ENCODE data around the gene TAF7L. TPM values are rescaled to one million over a fixed set of nuclear protein-coding genes. Genes with fewer than 3 reads are reported as not detected.

TAF7L gene
- total RNA-seq, 4 donors from 2014 or later = 0.24 to 0.63 TPM; not detected in 2

DNA sequence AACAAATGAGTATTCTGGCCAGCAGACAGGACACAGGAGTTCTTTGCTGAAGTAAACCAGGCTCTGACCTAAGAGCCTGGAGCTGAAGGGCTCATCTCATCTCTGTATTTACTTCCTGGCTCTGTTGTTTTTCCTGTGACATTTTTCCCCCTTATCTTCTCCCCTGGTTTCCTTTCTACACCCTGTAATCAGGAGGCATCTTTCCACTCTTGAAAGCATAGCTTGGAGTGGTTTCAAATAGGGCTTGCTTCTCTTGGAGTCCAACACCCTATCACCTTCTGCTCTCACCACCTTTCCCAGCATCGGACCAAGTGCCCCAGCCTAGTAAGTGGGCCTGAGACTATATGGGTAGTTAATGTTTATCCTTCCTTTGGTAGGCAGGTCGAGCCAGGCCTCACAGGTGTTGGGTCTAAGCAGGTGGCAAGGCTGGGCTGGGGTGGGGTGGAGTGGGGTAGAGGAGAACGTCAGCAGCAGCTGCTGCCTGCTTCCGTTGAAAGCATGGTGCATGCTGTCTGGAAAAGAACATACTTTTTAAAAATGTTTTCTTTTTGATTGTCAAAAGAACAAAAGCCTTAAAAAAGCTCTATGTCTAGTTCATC lies 70.4 kb downstream of the TAF7L start:
- ATAC-seq (ENCODE audit: low FRiP score) = no peak
- no peak for DNase-seq (ENCODE audit: low spot score)
- TF ChIP-seq, protein P1, sequence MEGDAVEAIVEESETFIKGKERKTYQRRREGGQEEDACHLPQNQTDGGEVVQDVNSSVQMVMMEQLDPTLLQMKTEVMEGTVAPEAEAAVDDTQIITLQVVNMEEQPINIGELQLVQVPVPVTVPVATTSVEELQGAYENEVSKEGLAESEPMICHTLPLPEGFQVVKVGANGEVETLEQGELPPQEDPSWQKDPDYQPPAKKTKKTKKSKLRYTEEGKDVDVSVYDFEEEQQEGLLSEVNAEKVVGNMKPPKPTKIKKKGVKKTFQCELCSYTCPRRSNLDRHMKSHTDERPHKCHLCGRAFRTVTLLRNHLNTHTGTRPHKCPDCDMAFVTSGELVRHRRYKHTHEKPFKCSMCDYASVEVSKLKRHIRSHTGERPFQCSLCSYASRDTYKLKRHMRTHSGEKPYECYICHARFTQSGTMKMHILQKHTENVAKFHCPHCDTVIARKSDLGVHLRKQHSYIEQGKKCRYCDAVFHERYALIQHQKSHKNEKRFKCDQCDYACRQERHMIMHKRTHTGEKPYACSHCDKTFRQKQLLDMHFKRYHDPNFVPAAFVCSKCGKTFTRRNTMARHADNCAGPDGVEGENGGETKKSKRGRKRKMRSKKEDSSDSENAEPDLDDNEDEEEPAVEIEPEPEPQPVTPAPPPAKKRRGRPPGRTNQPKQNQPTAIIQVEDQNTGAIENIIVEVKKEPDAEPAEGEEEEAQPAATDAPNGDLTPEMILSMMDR (IDR thresholded peaks at IDR 0.05) = no peak

DNA sequence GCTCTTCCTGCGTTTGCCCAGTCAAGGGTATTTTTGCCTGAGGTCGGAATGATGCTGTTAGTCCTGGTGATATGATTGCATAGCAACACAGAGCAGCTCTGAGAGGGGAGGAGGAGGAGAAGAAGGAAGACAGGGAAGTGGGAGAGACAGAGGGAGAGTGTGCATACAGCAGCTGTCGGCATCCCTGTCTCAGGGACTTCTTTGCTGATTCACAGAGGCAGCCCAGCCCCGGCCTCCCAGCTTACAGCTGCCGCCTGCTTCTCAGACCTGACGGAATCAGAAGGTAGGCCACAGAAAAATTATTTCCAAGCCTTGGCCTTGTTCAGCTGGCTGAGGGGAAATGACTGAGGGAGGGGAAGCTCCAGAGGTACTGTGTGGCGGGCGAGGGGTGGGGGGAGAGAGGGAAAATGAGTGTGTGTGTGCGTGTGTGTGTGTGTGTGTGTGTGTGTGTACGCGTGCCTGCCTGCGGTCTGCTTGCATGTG lies 71.2 kb downstream of the TAF7L start:
- TF ChIP-seq, protein P1 (IDR thresholded peaks at IDR 0.05) = no peak
- no peak for DNase-seq (ENCODE audit: low spot score)
- no peak for ATAC-seq (ENCODE audit: low FRiP score)

DNA sequence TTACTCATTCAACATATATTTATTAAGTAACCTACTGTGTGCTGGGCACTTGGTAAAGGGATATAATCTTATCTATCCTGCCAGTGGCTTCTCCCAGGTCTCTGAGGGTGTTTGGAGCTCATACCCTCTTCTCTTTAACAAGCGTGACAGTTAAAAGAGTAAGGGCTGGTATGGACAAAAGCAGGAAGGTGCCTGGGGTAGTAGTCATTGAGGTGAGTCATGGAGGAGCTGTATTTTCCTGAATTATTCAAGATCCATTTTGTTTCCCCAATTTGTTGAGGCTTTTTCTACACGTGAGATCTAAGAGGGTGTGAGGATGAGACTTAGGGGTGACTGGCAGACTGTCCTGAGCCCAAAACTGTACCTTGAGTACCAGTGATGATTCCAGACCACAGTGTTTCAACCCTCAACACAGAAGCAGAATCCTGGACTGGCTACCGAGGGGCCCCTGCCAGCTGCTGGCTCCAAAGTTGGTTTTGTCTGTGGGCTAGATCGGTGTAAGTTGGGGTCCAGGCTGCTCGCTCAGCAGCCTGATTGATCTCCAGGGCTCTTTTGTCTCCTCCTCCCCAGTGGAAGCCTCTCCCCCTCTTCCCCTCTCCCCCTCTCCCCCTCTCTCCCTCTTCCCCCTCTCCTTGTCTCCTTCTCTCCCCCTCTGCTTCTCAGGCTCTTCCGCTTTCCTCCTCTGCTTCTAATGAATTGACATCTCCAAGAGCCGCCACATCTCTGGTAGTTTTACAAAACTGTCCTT lies 71.8 kb downstream of the TAF7L start, which contains the start of gene DRP2:
Gene DRP2, plus strand, starts transcription at position 671 of the 748 bp plus-strand sequence. CDS start 11,862 bp downstream, outside the sequence.
- ATAC-seq (ENCODE audit: low FRiP score) (no peak), DNase-seq (ENCODE audit: low spot score) (no peak)
- TF ChIP-seq, protein P1 (IDR thresholded peaks at IDR 0.05) = no peak

Small RNAs within 50 kb of the gene (small RNA-seq; reads per million reads assigned to genes)
- not detected for gene RNU6-934P

Other genes starting within 250 kb of the TAF7L start
- 10 to 100 TPM in 3 of 4 donors, 1 to 10 TPM in 1; 6.8 to 25.7 (median 11.6) TPM for gene TRMT2B, start 239.2 kb downstream of the TAF7L start, total RNA-seq
- 1 to 10 TPM in 1 of 4 donors, under 1 TPM in 2, not detected in 1; 0.19 to 1.6 (median 0.36) TPM for gene TMEM35A, start 212.5 kb downstream of the TAF7L start, total RNA-seq
- gene CENPI, start 193.1 kb downstream of the TAF7L start, total RNA-seq = 1 to 10 TPM in 3 of 4 donors, under 1 TPM in 1; 0.65 to 2.4 (median 1.4) TPM
- gene DRP2, start 71.5 kb downstream of the TAF7L start, total RNA-seq = under 1 TPM; under 0.01 to 0.31 (median 0.14) TPM
- gene TIMM8A, start 57.4 kb upstream of the TAF7L start, total RNA-seq = 10 to 100 TPM in 1 of 4 donors, 1 to 10 TPM in 3; 4.3 to 16.3 (median 5.5) TPM
- gene BTK, start 94.9 kb upstream of the TAF7L start, total RNA-seq = 10 to 100 TPM in 3 of 4 donors, 1 to 10 TPM in 1; 7.7 to 18.7 (median 12.4) TPM
- gene RPL36A, start 99.7 kb upstream of the TAF7L start, total RNA-seq = 100 to 1,000 TPM; 739 to 914 (median 804) TPM
- 100 to 1,000 TPM in 1 of 4 donors, 10 to 100 TPM in 3; 26.4 to 101 (median 49.7) TPM for gene GLA, start 116.6 kb upstream of the TAF7L start, total RNA-seq
- 10 to 100 TPM; 49.3 to 60.8 (median 55.1) TPM for gene HNRNPH2, start 116.9 kb upstream of the TAF7L start, total RNA-seq
- 10 to 100 TPM in 2 of 4 donors, 1 to 10 TPM in 2; 6.7 to 22.5 (median 14.5) TPM for gene ARMCX4, start 194.1 kb upstream of the TAF7L start, total RNA-seq